Measurements from ENCODE around the gene DDIAS. TPM values are rescaled to one million over a fixed set of nuclear protein-coding genes. Genes with fewer than 3 reads are reported as not detected.

The DDIAS gene
- total and polyA plus RNA-seq, 9 of the 15 experiments (the other 6 are each of a cell fraction or from before 2014, with no cell fraction given), result 9.4 to 27.2 (median 23.3) TPM

DNA sequence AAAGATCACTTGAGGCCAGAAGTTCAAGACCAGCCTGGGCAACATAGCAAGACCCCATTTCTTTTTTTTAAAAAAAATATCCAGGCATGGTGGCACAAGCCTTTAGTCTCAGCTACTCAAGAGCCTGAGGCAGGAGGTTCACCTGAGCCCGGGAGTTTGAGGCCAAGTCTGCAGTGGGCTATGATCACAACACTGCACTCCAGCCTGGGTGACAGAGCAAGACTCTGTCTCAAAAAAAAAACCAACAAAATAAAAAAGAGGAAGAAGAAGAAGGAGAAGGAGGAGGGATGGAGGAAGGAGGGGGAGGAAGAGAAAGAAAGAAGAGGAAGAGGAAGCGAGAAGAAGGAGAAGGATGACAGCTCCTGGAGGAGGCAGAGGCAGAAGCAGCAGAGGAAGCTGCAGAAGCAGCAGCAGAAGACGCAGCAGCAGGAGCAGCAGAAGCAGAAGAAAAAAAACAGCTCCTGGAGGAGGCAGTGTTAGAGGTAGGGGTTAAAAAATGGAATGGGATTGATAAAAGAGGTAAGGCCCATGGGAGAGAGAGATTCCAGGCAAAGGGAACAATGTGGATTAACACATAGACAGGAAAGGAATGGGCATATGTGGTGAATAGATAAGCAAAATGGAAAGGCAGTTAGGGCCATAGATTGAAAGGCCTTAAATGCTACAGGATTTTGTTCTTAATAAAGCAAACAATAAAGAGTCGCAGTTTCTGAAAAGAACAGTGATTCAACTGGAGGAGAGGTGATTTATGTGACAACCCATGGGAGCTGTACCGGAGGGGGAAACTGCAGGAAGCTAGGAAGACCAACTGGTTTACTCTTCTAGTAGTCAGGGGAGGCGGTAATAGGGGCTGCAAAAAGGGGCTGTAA is 12.2 kb upstream of the DDIAS start (continued):
- TF ChIP-seq FOSL1 (tag; conservative IDR thresholded peaks at IDR 0.05) (no peak), KDM1A (IDR thresholded peaks at IDR 0.05) (peak in 1 of 2 experiments; percentile 32; a peak in 1 of 4 replicates), MECOM (CRISPR knock-in tag; IDR thresholded peaks at IDR 0.05) (no peak), COPS2 (conservative IDR thresholded peaks at IDR 0.05) (no peak), BCOR (IDR thresholded peaks at IDR 0.05) (no peak), SAP30 (IDR thresholded peaks at IDR 0.05; ENCODE audit: borderline replicate concordance, insufficient read depth, low read depth, low read length, poor library complexity, severe bottlenecking) (no peak), ZNF707 (CRISPR knock-in tag; conservative IDR thresholded peaks at IDR 0.05) (no peak)

DNA sequence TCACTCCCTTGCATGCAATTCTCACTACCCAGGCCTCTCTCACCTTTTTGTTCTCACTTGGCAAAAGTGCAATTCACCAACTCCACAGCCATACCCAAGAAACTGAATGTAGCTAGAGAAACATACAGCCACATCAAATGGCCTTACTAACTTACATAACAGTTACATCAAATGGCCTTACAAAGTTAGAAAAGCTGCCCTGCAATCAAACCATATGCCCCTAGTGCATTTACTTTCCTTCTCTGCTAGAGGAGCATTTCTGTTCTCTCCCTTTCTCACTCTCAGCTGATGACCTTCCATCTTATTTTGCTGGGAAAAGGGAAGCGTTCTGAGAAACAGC is 11.6 kb upstream of the DDIAS start:
- DNase-seq (ENCODE audit: extremely low read depth in 1 of 4, low spot score in 3 of 4), result no peak
- in situ Hi-C loops (cut with MboI), result no loop called here
- Histone ChIP-seq H3K4me2 (ENCODE audit: insufficient read depth, low read length) (no peak overlapping the region), H4K20me1 (replicated peaks; ENCODE audit: control insufficient read depth, insufficient read depth, low read length) (no peaks in the 10 kb centered on the region; the same call in 1 of the 2 replicates), H3K36me3 (ENCODE audit: control insufficient read depth, insufficient read depth, low read length) (no peaks in the 10 kb centered on the region), H2AFZ (ENCODE audit: low read depth, low read length) (no peak overlapping the region), H3K4me3 (no peak overlapping the region), H3K79me2 (ENCODE audit: control insufficient read depth, insufficient read depth, low read length) (0 out of 3 replicates have a peak, but pooled peaks cover 2% of the 10 kb centered on the region), H3K9me1 (ENCODE audit: control insufficient read depth, insufficient read depth, low read length) (no peaks in the 10 kb centered on the region), H3K9me3 (replicated peaks; ENCODE audit: control insufficient read depth, insufficient read depth, low read depth, low read length) (no peaks in the 10 kb centered on the region), H3K9ac (ENCODE audit: insufficient read depth in 1 of 2, low read depth in 2 of 2, low read length in 2 of 2) (no peak overlapping the region), H3K27ac (ENCODE audit: extremely low read depth, low read depth, low read length) (no peak overlapping the region), H3K4me1 (replicated peaks in 1 of 2; ENCODE audit: control insufficient read depth in 2 of 2, insufficient read depth in 2 of 2, low read length in 2 of 2) (peaks cover 0 to 7% of the 10 kb centered on the region in 2 experiments; a peak in 2 of 5 replicates), H3K27me3 (ENCODE audit: control insufficient read depth in 2 of 2, insufficient read depth in 2 of 2, low read length in 2 of 2) (no peaks in the 10 kb centered on the region; a peak in 1 of 5 replicates)
- intact Hi-C loops (cut with micrococcal nuclease), result no loop called here
- no peak for ATAC-seq
- 44% methylated on average over 1 of the region's 1 CpG for WGBS (ENCODE audit: insufficient coverage, low coverage, missing lambda C conversion rate)
- BruUV-seq (replicated peaks), result no TSS peak
- CTCF ChIA-PET (ENCODE audit: low intra/inter-chr PET ratio), result no interaction called here
- POLR2A ChIA-PET, result interaction anchor here (0.9 to 2.1 kb wide), 3 partner anchors 10 to 166 kb away, joined by 3 to 9 read pairs (median 4); partner anchors contain the start of genes DDIAS and PRCP
- FAIRE-seq, result no peak
- TF ChIP-seq, protein P1, sequence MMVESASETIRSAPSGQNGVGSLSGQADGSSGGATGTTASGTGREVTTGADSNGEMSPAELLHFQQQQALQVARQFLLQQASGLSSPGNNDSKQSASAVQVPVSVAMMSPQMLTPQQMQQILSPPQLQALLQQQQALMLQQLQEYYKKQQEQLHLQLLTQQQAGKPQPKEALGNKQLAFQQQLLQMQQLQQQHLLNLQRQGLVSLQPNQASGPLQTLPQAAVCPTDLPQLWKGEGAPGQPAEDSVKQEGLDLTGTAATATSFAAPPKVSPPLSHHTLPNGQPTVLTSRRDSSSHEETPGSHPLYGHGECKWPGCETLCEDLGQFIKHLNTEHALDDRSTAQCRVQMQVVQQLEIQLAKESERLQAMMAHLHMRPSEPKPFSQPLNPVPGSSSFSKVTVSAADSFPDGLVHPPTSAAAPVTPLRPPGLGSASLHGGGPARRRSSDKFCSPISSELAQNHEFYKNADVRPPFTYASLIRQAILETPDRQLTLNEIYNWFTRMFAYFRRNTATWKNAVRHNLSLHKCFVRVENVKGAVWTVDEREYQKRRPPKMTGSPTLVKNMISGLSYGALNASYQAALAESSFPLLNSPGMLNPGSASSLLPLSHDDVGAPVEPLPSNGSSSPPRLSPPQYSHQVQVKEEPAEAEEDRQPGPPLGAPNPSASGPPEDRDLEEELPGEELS (CRISPR knock-in tag; IDR thresholded peaks at IDR 0.05; ENCODE audit: borderline replicate concordance), result no peak
- TF ChIP-seq SAFB (IDR thresholded peaks at IDR 0.05; ENCODE audit: borderline replicate concordance, low read depth, low read length), result no peak
- no peak for TF ChIP-seq NR2C1 (IDR thresholded peaks at IDR 0.05)
- no peak for TF ChIP-seq NR2C1 (tag; IDR thresholded peaks at IDR 0.05)
- TF ChIP-seq, protein P2, sequence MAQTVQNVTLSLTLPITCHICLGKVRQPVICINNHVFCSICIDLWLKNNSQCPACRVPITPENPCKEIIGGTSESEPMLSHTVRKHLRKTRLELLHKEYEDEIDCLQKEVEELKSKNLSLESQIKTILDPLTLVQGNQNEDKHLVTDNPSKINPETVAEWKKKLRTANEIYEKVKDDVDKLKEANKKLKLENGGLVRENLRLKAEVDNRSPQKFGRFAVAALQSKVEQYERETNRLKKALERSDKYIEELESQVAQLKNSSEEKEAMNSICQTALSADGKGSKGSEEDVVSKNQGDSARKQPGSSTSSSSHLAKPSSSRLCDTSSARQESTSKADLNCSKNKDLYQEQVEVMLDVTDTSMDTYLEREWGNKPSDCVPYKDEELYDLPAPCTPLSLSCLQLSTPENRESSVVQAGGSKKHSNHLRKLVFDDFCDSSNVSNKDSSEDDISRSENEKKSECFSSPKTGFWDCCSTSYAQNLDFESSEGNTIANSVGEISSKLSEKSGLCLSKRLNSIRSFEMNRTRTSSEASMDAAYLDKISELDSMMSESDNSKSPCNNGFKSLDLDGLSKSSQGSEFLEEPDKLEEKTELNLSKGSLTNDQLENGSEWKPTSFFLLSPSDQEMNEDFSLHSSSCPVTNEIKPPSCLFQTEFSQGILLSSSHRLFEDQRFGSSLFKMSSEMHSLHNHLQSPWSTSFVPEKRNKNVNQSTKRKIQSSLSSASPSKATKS (CRISPR knock-in tag; IDR thresholded peaks at IDR 0.05), result no peak
- no peak for TF ChIP-seq PCBP2 (IDR thresholded peaks at IDR 0.05; ENCODE audit: low read depth, low read length, poor library complexity, severe bottlenecking)
- TF ChIP-seq SOX6 (IDR thresholded peaks at IDR 0.05), result no peak
- no peak for TF ChIP-seq RCOR1 (IDR thresholded peaks at IDR 0.05; ENCODE audit: borderline replicate concordance in 1 of 2, low read depth in 2 of 2, low read length in 2 of 2)
- TF ChIP-seq NCOR1 (IDR thresholded peaks at IDR 0.05), result no peak
- no peak for TF ChIP-seq NELFE (IDR thresholded peaks at IDR 0.05; ENCODE audit: insufficient read depth, insufficient read length)
- no peak for TF ChIP-seq SMARCC2 (IDR thresholded peaks at IDR 0.05; ENCODE audit: low read depth)
